HCT116 (cell line): ENCODE data around the gene FARSA. TPM values are rescaled to one million over a fixed set of nuclear protein-coding genes. Genes with fewer than 3 reads are reported as not detected.

Source experiments
- ATAC-seq: fragments of 200-7000 bp; cut with Tn5 transposase; 2 replicates; pipeline ENCODE4 v1.9.1; 2020; ENCODE audit warnings: mild to moderate bottlenecking, moderate library complexity
- BruUV-seq: library from RNA; stranded (reverse); fragments of 400-500 nt; replicated peaks from 2 replicates; lab custom pipeline; 2021; lab: Mats Ljungman, UMichigan
- CTCF ChIA-PET: fragments of 300-600 bp; sonication (Branson Sonifier 250); formaldehyde crosslinking; loops from one replicate; lab custom pipeline; 2021; ENCODE audit warnings: antibody characterized with exemption; lab: Charles Lee
- POLR2A ChIA-PET: fragments of 300-600, 350-600 bp; sonication (Branson Sonifier 250); formaldehyde crosslinking; loops from one replicate; lab custom pipeline; 2021; ENCODE audit warnings: antibody characterized with exemption; lab: Charles Lee
- RAD21 ChIA-PET, 2 experiments: fragments of 300-600 bp; sonication (Branson Sonifier 250); formaldehyde crosslinking; loops; one replicate each; lab custom pipeline; 2023; ENCODE audit warnings: low total read pairs in 2 of 2; ENCODE audit not compliant: uncharacterized antibody in 2 of 2, unreplicated experiment in 2 of 2, low non-redundant PET in 1 of 2; lab: Charles Lee
- DNase-seq: peaks from one replicate; pipeline ENCODE4 v3.0.0-alpha.2; 2010; ENCODE audit warnings: low read depth, low spot score
- H2AFZ ChIP-seq: fragments of 200-600 bp; shearing (Covaris generic), sonication (generic); 2 replicates; pipeline ENCODE4 v1.6.1; 2017; ENCODE audit warnings: low read depth, mixed run types, mixed read lengths, antibody characterized with exemption, low read length; ENCODE audit not compliant: poor library complexity, severe bottlenecking
- H3K27ac ChIP-seq: 2 replicates; pipeline ENCODE4 v1.5.1; 2012; ENCODE audit warnings: low read depth, low read length
- H3K27me3 ChIP-seq: fragments of 200-600 bp; sonication (generic); 2 replicates; pipeline ENCODE4 v1.6.1; 2016; ENCODE audit warnings: mixed run types, low read length, mixed read lengths; ENCODE audit not compliant: insufficient read depth
- H3K36me3 ChIP-seq, 2 experiments: fragments of 200-500 bp in 1 of 2; fragments of 200-600 bp in 1 of 2; sonication (Bioruptor generic) in 1 of 2; sonication (generic) in 1 of 2; 2 replicates each; pipeline versions ENCODE4 v1.5.1 to v1.6.1; 2014 to 2016; ENCODE audit warnings: low read length in 2 of 2, inconsistent platforms in 1 of 2, mixed read lengths in 1 of 2, mixed run types in 1 of 2; ENCODE audit not compliant: insufficient read depth in 2 of 2, control insufficient read depth in 1 of 2
- H3K4me1 ChIP-seq, 2 experiments: fragments of 200-600 bp in 1 of 2; sonication (generic) in 1 of 2; 2 replicates each; pipeline versions ENCODE4 v1.5.1 to v1.6.1; 2012 to 2017; ENCODE audit warnings: low read length in 2 of 2, inconsistent platforms in 1 of 2, mild to moderate bottlenecking in 1 of 2, mixed read lengths in 1 of 2, mixed run types in 1 of 2, moderate library complexity in 1 of 2; ENCODE audit not compliant: insufficient read depth in 2 of 2, control insufficient read depth in 1 of 2
- H3K4me2 ChIP-seq: fragments of 200-600 bp; sonication (generic); 2 replicates; pipeline ENCODE4 v1.6.1; 2017; ENCODE audit warnings: mixed run types, low read length, mixed read lengths
- H3K4me3 ChIP-seq, 2 experiments: fragments of 200-600 bp in 1 of 2; sonication (generic) in 1 of 2; replicated peaks in 1 of 2; 2 replicates each; pipeline ENCODE4 v1.5.1; 2011 to 2016; ENCODE audit warnings: low read length in 2 of 2, control low read depth in 1 of 2, low read depth in 1 of 2, mild to moderate bottlenecking in 1 of 2, mixed read lengths in 1 of 2, mixed run types in 1 of 2
- H3K79me2 ChIP-seq: fragments of 200-600 bp; sonication (generic); 2 replicates; pipeline ENCODE4 v1.6.1; 2017; ENCODE audit warnings: mild to moderate bottlenecking, mixed run types, low read length, moderate library complexity, mixed read lengths; ENCODE audit not compliant: insufficient read depth
- H3K9ac ChIP-seq: fragments of 200-600 bp; sonication (generic); 2 replicates; pipeline ENCODE4 v1.6.1; 2016; ENCODE audit warnings: low read length, mixed read lengths
- H3K9me2 ChIP-seq: fragments of 200-600 bp; sonication (generic), shearing (Covaris generic); 2 replicates; pipeline ENCODE4 v1.6.1; 2017; ENCODE audit warnings: mixed run types, mild to moderate bottlenecking, moderate library complexity; ENCODE audit not compliant: insufficient read depth
- H3K9me3 ChIP-seq, 2 experiments: fragments of 200-500 bp in 1 of 2; fragments of 200-600 bp in 1 of 2; sonication (Bioruptor generic) in 1 of 2; sonication (generic) in 1 of 2; 2 replicates each; pipeline ENCODE4 v1.6.1; 2014 to 2017; ENCODE audit warnings: low read length in 2 of 2, mixed read lengths in 2 of 2, inconsistent platforms in 1 of 2, low read depth in 1 of 2, mild to moderate bottlenecking in 1 of 2, mixed run types in 1 of 2, moderate library complexity in 1 of 2; ENCODE audit not compliant: control insufficient read depth in 1 of 2, insufficient read depth in 1 of 2
- H4K20me1 ChIP-seq: fragments of 200-600 bp; sonication (generic), shearing (Covaris generic); 2 replicates; pipeline ENCODE4 v1.6.1; 2017; ENCODE audit warnings: mixed run types, mild to moderate bottlenecking, moderate library complexity; ENCODE audit not compliant: insufficient read depth
- EGR1 ChIP-seq: IDR thresholded peaks from 2 replicates; pipeline ENCODE4 v1.6.1; 2012; ENCODE audit warnings: low read depth
- EZH2 ChIP-seq: fragments of 200-600 bp; sonication (generic); IDR thresholded peaks from 2 replicates; pipeline ENCODE4 v1.6.1; 2017; ENCODE audit warnings: antibody characterized with exemption, mixed run types
- EZH2phosphoT487 ChIP-seq: fragments of 200-600 bp; IDR thresholded peaks from 2 replicates; pipeline ENCODE4 v1.6.1; 2018; ENCODE audit warnings: antibody characterized with exemption, borderline replicate concordance
- JUND ChIP-seq: IDR thresholded peaks from 2 replicates; pipeline ENCODE4 v1.6.1; 2012
- POLR2A ChIP-seq: IDR thresholded peaks from 2 replicates; pipeline ENCODE4 v1.7.0; 2011; ENCODE audit warnings: borderline replicate concordance; ENCODE audit not compliant: insufficient read depth, insufficient read length; ENCODE audit errors: extremely low read depth
- SRF ChIP-seq: IDR thresholded peaks from 2 replicates; pipeline ENCODE4 v1.6.1; 2012; ENCODE audit warnings: low read depth
- ZFX ChIP-seq: fragments of 450-650 bp; IDR thresholded peaks from 2 replicates; pipeline ENCODE4 v1.6.1; 2017
- ZNF274 ChIP-seq: fragments of 200-500 bp; sonication (Bioruptor generic); IDR thresholded peaks from 2 replicates; pipeline ENCODE4 v1.6.1; 2014; ENCODE audit warnings: mild to moderate bottlenecking, low read depth, low read length, inconsistent platforms
- intact Hi-C: fragments of 100-400 bp; cut with micrococcal nuclease; formaldehyde crosslinking; loops from 2 replicates; pipeline ENCODE4 v1.10.0; 2022
- total RNA-seq: library from RNA; stranded (reverse); gene quantifications from one replicate; pipeline ENCODE4 v1.2.1, GENCODE V29; 2021; ENCODE audit not compliant: unreplicated experiment

FARSA gene
- total RNA-seq, 1 experiment from 2014 or later, result 129 TPM

- DNase-seq (no peak), ATAC-seq (no peak)
- TF ChIP-seq EZH2, result no peak
- no peak for TF ChIP-seq SRF
- no peak for TF ChIP-seq ZFX
- TF ChIP-seq EGR1, result no peak
- no peak for TF ChIP-seq POLR2A
- no peak for TF ChIP-seq JUND
- no peak for TF ChIP-seq ZNF274
- no peak for TF ChIP-seq EZH2phosphoT487
- Histone ChIP-seq H3K9me2 (no peaks in the 10 kb centered on the region), H4K20me1 (no peaks in the 10 kb centered on the region; the same call in 1 of the 2 replicates), H3K79me2 (peaks cover 70% of the 10 kb centered on the region), H3K36me3 (peaks cover 33 to 48% of the 10 kb centered on the region in 2 experiments), H3K9me3 (no peaks in the 10 kb centered on the region), H2AFZ (no peak overlapping the region), H3K4me2 (no peak overlapping the region), H3K4me3 (no peak overlapping the region), H3K27me3 (no peaks in the 10 kb centered on the region), H3K4me1 (peaks cover 3 to 23% of the 10 kb centered on the region in 2 experiments; a peak in 3 of 4 replicates), H3K9ac (no peak overlapping the region), H3K27ac (0 out of 2 replicates have a peak overlapping the region, but pooled peaks have one; percentile 6)
- intact Hi-C loops, result no loop called here
- ChIA-PET RAD21 (no interaction called here), CTCF (no interaction called here), POLR2A (no interaction called here)
- no TSS peak for BruUV-seq
These were observed 16.1 kb upstream of the FARSA start for GRCh38 chr19:12949363-12950283.
